Trophoblast cell (in vitro differentiated cells and primary cell): Measurements from ENCODE around the gene CLDN7.

ENCODE experiments used
- DNase-seq, 2 donors: peaks; one replicate each; pipeline ENCODE4 v3.0.0-alpha.2; 2016
- H2AFZ ChIP-seq: 2 replicates; pipeline ENCODE4 v1.6.1; 2013; ENCODE audit warnings: low read length, moderate library complexity, mild to moderate bottlenecking; ENCODE audit not compliant: insufficient read depth, poor library complexity
- H2AK5ac ChIP-seq: 2 replicates; pipeline ENCODE4 v1.6.1; 2013; ENCODE audit warnings: mild to moderate bottlenecking, low read length
- H2BK120ac ChIP-seq: 2 replicates; pipeline ENCODE4 v1.6.1; 2013; ENCODE audit warnings: low read length, mild to moderate bottlenecking, moderate library complexity; ENCODE audit not compliant: insufficient read depth, poor library complexity
- H2BK12ac ChIP-seq: 2 replicates; pipeline ENCODE4 v1.6.1; 2013; ENCODE audit warnings: mild to moderate bottlenecking, low read length, moderate library complexity
- H2BK5ac ChIP-seq: 2 replicates; pipeline ENCODE4 v1.6.1; 2013; ENCODE audit warnings: low read length, low read depth, moderate library complexity, mild to moderate bottlenecking; ENCODE audit not compliant: poor library complexity
- H3K14ac ChIP-seq: 2 replicates; pipeline ENCODE4 v1.6.1; 2013; ENCODE audit warnings: mild to moderate bottlenecking, low read length
- H3K18ac ChIP-seq: 2 replicates; pipeline ENCODE4 v1.6.1; 2013; ENCODE audit warnings: mild to moderate bottlenecking, low read length
- H3K23ac ChIP-seq: 2 replicates; pipeline ENCODE4 v1.6.1; 2013; ENCODE audit warnings: low read length
- H3K27ac ChIP-seq: 2 replicates; pipeline ENCODE4 v1.5.1; 2013; ENCODE audit warnings: low read depth, mild to moderate bottlenecking, inconsistent platforms, low read length, moderate library complexity
- H3K27me3 ChIP-seq: 2 replicates; pipeline ENCODE4 v1.6.1; 2013; ENCODE audit warnings: inconsistent platforms, mild to moderate bottlenecking, low read length, moderate library complexity; ENCODE audit not compliant: insufficient read depth
- H3K36me3 ChIP-seq, 2 experiments: 1 replicate in 1 of 2; 2 replicates in 1 of 2; pipeline ENCODE4 v1.6.1; 2013; ENCODE audit warnings: low read length in 2 of 2, mild to moderate bottlenecking in 2 of 2, moderate library complexity in 1 of 2; ENCODE audit not compliant: insufficient read depth in 2 of 2, control insufficient read depth in 1 of 2
- H3K4ac ChIP-seq: 2 replicates; pipeline ENCODE4 v1.6.1; 2013; ENCODE audit warnings: low read depth, mild to moderate bottlenecking, low read length, moderate library complexity
- H3K4me1 ChIP-seq, 2 experiments: 1 replicate in 1 of 2; 2 replicates in 1 of 2; pipeline ENCODE4 v1.6.1; 2013; ENCODE audit warnings: low read length in 2 of 2, mild to moderate bottlenecking in 2 of 2, moderate library complexity in 1 of 2; ENCODE audit not compliant: insufficient read depth in 2 of 2, control insufficient read depth in 1 of 2
- H3K4me2 ChIP-seq: 2 replicates; pipeline ENCODE4 v1.6.1; 2013; ENCODE audit warnings: inconsistent platforms, mild to moderate bottlenecking, low read length, moderate library complexity
- H3K4me3 ChIP-seq: 2 replicates; pipeline ENCODE4 v1.5.1; 2013; ENCODE audit warnings: mild to moderate bottlenecking, low read depth, low read length, inconsistent platforms
- H3K79me1 ChIP-seq: one replicate; pipeline ENCODE4 v1.6.1; 2013; ENCODE audit warnings: low read length
- H3K79me2 ChIP-seq: 2 replicates; pipeline ENCODE4 v1.6.1; 2013; ENCODE audit warnings: low read length, mild to moderate bottlenecking; ENCODE audit not compliant: control insufficient read depth, insufficient read depth, poor library complexity
- H3K9ac ChIP-seq: 2 replicates; pipeline ENCODE4 v1.6.1; 2013; ENCODE audit warnings: mild to moderate bottlenecking, low read length
- H3K9me3 ChIP-seq: 2 replicates; pipeline ENCODE4 v1.6.1; 2013; ENCODE audit warnings: low read depth, mild to moderate bottlenecking, control low read depth, inconsistent platforms, low read length; ENCODE audit not compliant: insufficient read depth
- H4K12ac ChIP-seq: 2 replicates; pipeline ENCODE4 v1.6.1; 2013; ENCODE audit warnings: low read depth, mild to moderate bottlenecking, low read length, moderate library complexity
- H4K8ac ChIP-seq: 2 replicates; pipeline ENCODE4 v1.6.1; 2013; ENCODE audit warnings: low read depth, mild to moderate bottlenecking, low read length, moderate library complexity
- H4K91ac ChIP-seq: one replicate; pipeline ENCODE4 v1.6.1; 2013; ENCODE audit warnings: low read depth, mild to moderate bottlenecking, low read length, moderate library complexity
- WGBS: extraction: QIAGEN DNeasy Blood & Tissue Kit; methylation state at CpG from one replicate; pipeline ENCODE4 v1.1.7; 2013; ENCODE audit warnings: missing lambda C conversion rate; ENCODE audit not compliant: insufficient read length, insufficient coverage; ENCODE audit errors: extremely low coverage; 5-methylcytosine and 5-hydroxymethylcytosine counted together

CLDN7 gene

GRCh38 chr17:7219229-7219811 lies 43.0 kb downstream of the CLDN7 start:
- Histone ChIP-seq H3K4me1 (peaks cover 50 to 63% of the 10 kb centered on the region in 2 experiments), H3K27ac (peak overlapping the region; percentile 24), H3K9me3 (no peaks in the 10 kb centered on the region), H3K18ac (peak overlapping the region; percentile 71), H2BK120ac (peak overlapping the region; percentile 50), H3K79me2 (peaks cover 10% of the 10 kb centered on the region), H2BK5ac (no peak overlapping the region), H3K9ac (no peak overlapping the region), H2BK12ac (peak overlapping the region; percentile 32), H4K91ac (peak overlapping the region; percentile 99), H3K27me3 (no peaks in the 10 kb centered on the region), H3K79me1 (peaks cover 26% of the 10 kb centered on the region), H3K23ac (no peak overlapping the region), H3K36me3 (peaks cover 35 to 37% of the 10 kb centered on the region in 2 experiments), H4K12ac (peak overlapping the region; percentile 63), H3K4ac (peak overlapping the region; percentile 29), H4K8ac (peak overlapping the region; percentile 68), H3K4me2 (peak overlapping the region; percentile 85), H3K14ac (peak overlapping the region; percentile 70), H2AFZ (peak overlapping the region; percentile 21), H2AK5ac (peak overlapping the region; percentile 44), H3K4me3 (peak overlapping the region; percentile 97)
- DNase-seq = no peak
- no CpG with 5 or more reads among the region's 12 CpGs for WGBS

- Histone ChIP-seq H2BK5ac (no peak overlapping the region), H3K27ac (no peak overlapping the region), H3K9me3 (no peaks in the 10 kb centered on the region), H2AFZ (peak overlapping the region; percentile 21), H3K79me1 (peaks cover 26% of the 10 kb centered on the region), H2BK12ac (peak overlapping the region; percentile 82), H3K4ac (no peak overlapping the region), H3K79me2 (peaks cover 10% of the 10 kb centered on the region), H3K14ac (no peak overlapping the region), H3K23ac (no peak overlapping the region), H3K4me1 (peaks cover 48 to 66% of the 10 kb centered on the region in 2 experiments), H2BK120ac (no peak overlapping the region), H3K18ac (no peak overlapping the region), H4K91ac (peak overlapping the region; percentile 73), H4K12ac (no peak overlapping the region), H4K8ac (peak overlapping the region; percentile 32), H3K9ac (no peak overlapping the region), H3K27me3 (no peaks in the 10 kb centered on the region), H3K36me3 (peaks cover 29 to 32% of the 10 kb centered on the region in 2 experiments), H2AK5ac (peak overlapping the region; percentile 54), H3K4me2 (no peak overlapping the region), H3K4me3 (no peak overlapping the region)
- no peak for DNase-seq
- no CpG with 5 or more reads among the region's 6 CpGs for WGBS
Measured at GRCh38 chr17:7218758-7219157, 43.5 kb downstream of the CLDN7 start.

- Histone ChIP-seq H2AK5ac (peak overlapping the region; percentile 86), H3K14ac (peak overlapping the region; percentile 54), H4K12ac (peak overlapping the region; percentile 58), H3K18ac (no peak overlapping the region), H2BK12ac (peak overlapping the region; percentile 80), H3K4me1 (peaks cover 47 to 63% of the 10 kb centered on the region in 2 experiments), H3K4ac (peak overlapping the region; percentile 28), H2BK120ac (peak overlapping the region; percentile 18), H2AFZ (no peak overlapping the region), H3K79me1 (peaks cover 26% of the 10 kb centered on the region), H4K91ac (peak overlapping the region; percentile 73), H2BK5ac (no peak overlapping the region), H3K79me2 (peaks cover 10% of the 10 kb centered on the region), H3K4me3 (no peak overlapping the region), H3K9ac (no peak overlapping the region), H3K27ac (no peak overlapping the region), H3K27me3 (no peaks in the 10 kb centered on the region), H4K8ac (peak overlapping the region; percentile 68), H3K9me3 (no peaks in the 10 kb centered on the region), H3K36me3 (peaks cover 23 to 26% of the 10 kb centered on the region in 2 experiments), H3K4me2 (no peak overlapping the region), H3K23ac (no peak overlapping the region)
- no CpG with 5 or more reads among the region's 6 CpGs for WGBS
- no peak for DNase-seq
Measured at GRCh38 chr17:7218166-7218565, 44.1 kb downstream of the CLDN7 start.

GRCh38 chr17:7217113-7217987 lies 44.9 kb downstream of the CLDN7 start:
- Histone ChIP-seq H2AK5ac (peak overlapping the region; percentile 86), H3K79me1 (peaks cover 26% of the 10 kb centered on the region), H2BK12ac (peak overlapping the region; percentile 80), H3K4me2 (peak overlapping the region; percentile 60), H3K4me3 (peak overlapping the region; percentile 16), H3K27ac (no peak overlapping the region), H3K36me3 (peaks cover 15 to 18% of the 10 kb centered on the region in 2 experiments), H4K8ac (peak overlapping the region; percentile 68), H4K91ac (peak overlapping the region; percentile 73), H3K9me3 (no peaks in the 10 kb centered on the region), H3K4me1 (peaks cover 44 to 55% of the 10 kb centered on the region in 2 experiments), H3K27me3 (no peaks in the 10 kb centered on the region), H2AFZ (no peak overlapping the region), H3K14ac (no peak overlapping the region), H2BK120ac (peak overlapping the region; percentile 16), H2BK5ac (peak overlapping the region; percentile 11), H4K12ac (no peak overlapping the region), H3K79me2 (peaks cover 10% of the 10 kb centered on the region), H3K9ac (no peak overlapping the region), H3K23ac (no peak overlapping the region), H3K4ac (peak overlapping the region; percentile 28), H3K18ac (peak overlapping the region; percentile 5)
- DNase-seq = no peak
- WGBS = no CpG with 5 or more reads among the region's 32 CpGs
